ENCODE results near the gene USP32. TPM values are rescaled to one million over a fixed set of nuclear protein-coding genes. Genes with fewer than 3 reads are reported as not detected.
"Not testable (repeated sequence)": the region's sequence is repeated elsewhere in the genome, so short reads cannot be mapped to it uniquely, and the experiment has no call there.

The USP32 gene
- total RNA-seq, 1 donor from 2014 or later, result 11.9 TPM

- no peaks in the 10 kb centered on the region for H3K9me3 ChIP-seq
- no peak for TF ChIP-seq CTCF (IDR thresholded peaks at IDR 0.05)
- no peaks in the 10 kb centered on the region for H3K4me1 ChIP-seq
- H3K36me3 ChIP-seq, result no peaks in the 10 kb centered on the region
- no peaks in the 10 kb centered on the region for H3K27me3 ChIP-seq
- no peak overlapping the region for H3K27ac ChIP-seq
- DNase-seq (ENCODE audit: low spot score in 2 of 2), result no peak
- H3K4me3 ChIP-seq, result no peak overlapping the region
- intact Hi-C loops (cut with DNase I), result no loop called here
Measured at GRCh38 chr17:60318326-60318725, 73.6 kb downstream of the USP32 start.

- Histone ChIP-seq H3K27ac (no peak overlapping the region), H3K4me1 (peaks cover 0 to 3% of the 10 kb centered on the region in 2 donors), H3K9me3 (no peaks in the 10 kb centered on the region), H3K36me3 (no peaks in the 10 kb centered on the region), H3K27me3 (no peaks in the 10 kb centered on the region), H3K4me3 (no peak overlapping the region)
- intact Hi-C loops (cut with DNase I), result no loop called here
- no peak for TF ChIP-seq CTCF (IDR thresholded peaks at IDR 0.05)
- DNase-seq (ENCODE audit: low spot score in 2 of 2), result no peak
Measured at GRCh38 chr17:60315650-60316049, 76.3 kb downstream of the USP32 start.

GRCh38 chr17:60314900-60315299 lies 77.0 kb downstream of the USP32 start:
- intact Hi-C loops (cut with DNase I); DNase-seq (ENCODE audit: low spot score in 2 of 2); H3K36me3 ChIP-seq; H3K4me1 ChIP-seq; H3K27ac ChIP-seq; H3K9me3 ChIP-seq; H3K4me3 ChIP-seq; H3K27me3 ChIP-seq: not testable (repeated sequence)

GRCh38 chr17:60314423-60314822 lies 77.5 kb downstream of the USP32 start:
- no peak for DNase-seq (ENCODE audit: low spot score in 2 of 2)
- Histone ChIP-seq H3K4me3 (no peak overlapping the region), H3K9me3 (no peaks in the 10 kb centered on the region), H3K4me1 (peaks cover 0 to 3% of the 10 kb centered on the region in 2 donors), H3K36me3 (no peaks in the 10 kb centered on the region), H3K27ac (no peak overlapping the region), H3K27me3 (no peaks in the 10 kb centered on the region)
- no peak for TF ChIP-seq CTCF (IDR thresholded peaks at IDR 0.05)
- intact Hi-C loops (cut with DNase I), result no loop called here

- no peak for TF ChIP-seq CTCF (IDR thresholded peaks at IDR 0.05)
- H3K4me3 ChIP-seq, result no peak overlapping the region
- intact Hi-C loops (cut with DNase I), result no loop called here
- DNase-seq (ENCODE audit: low spot score in 2 of 2), result no peak
- no peaks in the 10 kb centered on the region for H3K9me3 ChIP-seq
- peaks cover 0 to 3% of the 10 kb centered on the region in 2 donors for H3K4me1 ChIP-seq
- no peaks in the 10 kb centered on the region for H3K27me3 ChIP-seq
- H3K36me3 ChIP-seq, result no peaks in the 10 kb centered on the region
- H3K27ac ChIP-seq, result no peak overlapping the region
Measured at GRCh38 chr17:60311936-60312335, 80.0 kb downstream of the USP32 start.

- intact Hi-C loops (cut with DNase I), result no loop called here
- H3K36me3 ChIP-seq, result no peaks in the 10 kb centered on the region
- H3K4me1 ChIP-seq, result peaks cover 0 to 3% of the 10 kb centered on the region in 2 donors
- no peak overlapping the region for H3K4me3 ChIP-seq
- H3K27ac ChIP-seq, result no peak overlapping the region
- H3K27me3 ChIP-seq, result no peaks in the 10 kb centered on the region
- H3K9me3 ChIP-seq, result no peaks in the 10 kb centered on the region
- no peak for DNase-seq (ENCODE audit: low spot score in 2 of 2)
- TF ChIP-seq CTCF (IDR thresholded peaks at IDR 0.05), result no peak
Measured at GRCh38 chr17:60311186-60311585, 80.7 kb downstream of the USP32 start.

Measured in ascending aorta (tissue), 2 donors.